A549 (cell line): ENCODE measurements around the gene PLEKHG4B. TPM values are rescaled to one million over a fixed set of nuclear protein-coding genes. Genes with fewer than 3 reads are reported as not detected.
"Not testable (repeated sequence)": the region's sequence is repeated elsewhere in the genome, so short reads cannot be mapped to it uniquely, and the experiment has no call there.

Experiments
- ATAC-seq, 2 experiments: fragments of 200-7000 bp in 1 of 2; fragments of >200 bp in 1 of 2; cut with Nextera tagmentation in 1 of 2; cut with Tn5 transposase in 1 of 2; 3 replicates each; pipeline versions ENCODE4 v1.8.0 to v1.9.1; 2018 to 2020; ENCODE audit warnings: mild to moderate bottlenecking in 1 of 2, moderate library complexity in 1 of 2
- CTCF ChIA-PET: fragments of 300-600 bp; sonication (Branson Sonifier 250); formaldehyde crosslinking; extraction: SDS; loops from one replicate; lab custom pipeline; 2021; ENCODE audit warnings: antibody characterized with exemption, inconsistent platforms; lab: Yijun Ruan, JAX
- POLR2A ChIA-PET: fragments of 350-600 bp; formaldehyde crosslinking; extraction: SDS; loops from one replicate; lab custom pipeline; 2021; ENCODE audit warnings: antibody characterized with exemption, inconsistent platforms; lab: Yijun Ruan, JAX
- DNase-seq, 2 experiments: peaks; one replicate each; pipeline versions ENCODE4 v3.0.0 to v3.0.0-alpha.2; 2011 to 2016; ENCODE audit warnings: low read depth in 1 of 2, low spot score in 1 of 2
- FAIRE-seq: peaks from 2 replicates; lab custom pipeline; 2011; peaks lifted over from hg19 to GRCh38; lab: Jason Lieb, UNC
- H3K27ac ChIP-seq, 2 experiments: fragments of >200 bp; sonication (Bioruptor Twin); formaldehyde crosslinking; 3 replicates each; pipeline ENCODE4 v1.5.1; 2016 to 2017
- H3K4me1 ChIP-seq: fragments of >200 bp; sonication (Bioruptor Twin); formaldehyde crosslinking; 3 replicates; pipeline ENCODE4 v1.6.1; 2016
- H3K4me2 ChIP-seq: fragments of >200 bp; sonication (Bioruptor Twin); formaldehyde crosslinking; 3 replicates; pipeline ENCODE4 v1.6.1; 2016
- H3K4me3 ChIP-seq: fragments of >200 bp; sonication (Bioruptor Twin); formaldehyde crosslinking; 3 replicates; pipeline ENCODE4 v1.5.1; 2016
- H3K9me3 ChIP-seq: fragments of >200 bp; sonication (Bioruptor Twin); formaldehyde crosslinking; 3 replicates; pipeline ENCODE4 v1.6.1; 2016
- BCL3 ChIP-seq: fragments of >200 bp; sonication (Bioruptor Twin); formaldehyde crosslinking; IDR thresholded peaks from 3 replicates; pipeline ENCODE4 v1.6.1; 2016
- BHLHE40 ChIP-seq: IDR thresholded peaks from 2 replicates; pipeline ENCODE4 v1.6.1; 2012; ENCODE audit warnings: low read depth, low read length, inconsistent platforms
- CTCF ChIP-seq: fragments of >200 bp; sonication (Bioruptor Twin); formaldehyde crosslinking; IDR thresholded peaks from 3 replicates; pipeline ENCODE4 v1.5.1; 2016
- EHMT2 ChIP-seq: fragments of 200-600 bp; sonication (generic); IDR thresholded peaks from 2 replicates; pipeline ENCODE4 v1.6.1; 2016; ENCODE audit warnings: antibody characterized with exemption, low read depth, mild to moderate bottlenecking, moderate library complexity
- HOXA7 ChIP-seq: fragments of 250-450 bp; sonication (Bioruptor Pico); IDR thresholded peaks from 2 replicates; pipeline ENCODE4 v1.5.0; 2020; ENCODE audit warnings: mild to moderate bottlenecking, moderate library complexity
- HOXB13 ChIP-seq: fragments of 250-450 bp; sonication (Bioruptor Pico); IDR thresholded peaks from 2 replicates; pipeline ENCODE4 v1.5.0; 2020; ENCODE audit warnings: low read depth, mild to moderate bottlenecking, moderate library complexity
- JUNB ChIP-seq: fragments of >200 bp; sonication (Bioruptor Twin); formaldehyde crosslinking; IDR thresholded peaks from 2 replicates; pipeline ENCODE4 v1.6.1; 2016
- KDM5A ChIP-seq: fragments of 200-600 bp; sonication (generic); IDR thresholded peaks from 2 replicates; pipeline ENCODE4 v1.6.1; 2016; ENCODE audit warnings: antibody characterized with exemption, mild to moderate bottlenecking
- MYC ChIP-seq: IDR thresholded peaks from 2 replicates; pipeline ENCODE4 v1.6.1; 2012; ENCODE audit warnings: mild to moderate bottlenecking, inconsistent platforms, low read length, improper control_type of control experiment, borderline replicate concordance
- NFE2L2 ChIP-seq: fragments of 150-350 bp; conservative IDR thresholded peaks from 2 replicates; pipeline ENCODE4 v1.6.1; 2014; ENCODE audit warnings: low read length
- PBX3 ChIP-seq: IDR thresholded peaks from 2 replicates; pipeline ENCODE4 v1.6.1; 2012
- RARB ChIP-seq: fragments of 250-450 bp; sonication (Bioruptor Pico); IDR thresholded peaks from 2 replicates; pipeline ENCODE4 v1.8.0; 2021; ENCODE audit warnings: mild to moderate bottlenecking, moderate library complexity
- TFCP2L1 ChIP-seq: fragments of 250-450 bp; sonication (Bioruptor Pico); IDR thresholded peaks from 2 replicates; pipeline ENCODE4 v1.5.0; 2021; ENCODE audit warnings: mild to moderate bottlenecking
- ZSCAN20 ChIP-seq: fragments of 250-450 bp; sonication (Bioruptor Pico); IDR thresholded peaks from 2 replicates; pipeline ENCODE4 v1.8.0; 2022; ENCODE audit warnings: mild to moderate bottlenecking, moderate library complexity
- WGBS: methylation state at CpG from one replicate; pipeline ENCODE4 v1.1.6; 2017; ENCODE audit errors: missing lambda C conversion rate; 5-methylcytosine and 5-hydroxymethylcytosine counted together
- polyA plus RNA-seq, 4 experiments: library from polyadenylated mRNA; depleted of rRNA in 3 of 4; stranded (reverse); fragments of >200 nt; fragmentation: RNase III in 1 of 4; extraction: RNeasy Plus Mini Kit Qiagen cat#74134 plus additional on column Dnase treatment in 1 of 4; gene quantifications; 2 replicates in 3 of 4; 3 replicates in 1 of 4; pipeline ENCODE4 v1.2.3, GENCODE V29; 2011 to 2017
- TF ChIP-seq, protein P1 (sequence below): fragments of 200-600 bp; sonication (generic); IDR thresholded peaks from 2 replicates; pipeline ENCODE4 v1.6.1; 2016; ENCODE audit warnings: antibody characterized with exemption, mild to moderate bottlenecking, moderate library complexity

Gene PLEKHG4B
- polyA plus RNA-seq, 2 of the 4 experiments (the other 2 are of a cell fraction): 0.57 to 0.59 TPM

- no peak for FAIRE-seq
- H3K4me1 ChIP-seq: no peaks in the 10 kb centered on the region
- ChIA-PET POLR2A (no interaction called here), CTCF (interaction anchor here (1.0 kb wide), 1 partner anchor 84 kb away, joined by 3 read pairs; no protein-coding TSS in a partner anchor)
- no peak overlapping the region for H3K4me3 ChIP-seq
- DNase-seq: no peak
- H3K27ac ChIP-seq: no peak overlapping the region
- H3K9me3 ChIP-seq: no peaks in the 10 kb centered on the region
- TF ChIP-seq TFCP2L1 (CRISPR knock-in tag): no peak
- ATAC-seq: no peak
- no peak overlapping the region for H3K4me2 ChIP-seq
- 94% methylated on average over 3 of the region's 3 CpGs for WGBS
Measured at GRCh38 chr5:228886-229285, 136.9 kb downstream of the PLEKHG4B start.

DNA sequence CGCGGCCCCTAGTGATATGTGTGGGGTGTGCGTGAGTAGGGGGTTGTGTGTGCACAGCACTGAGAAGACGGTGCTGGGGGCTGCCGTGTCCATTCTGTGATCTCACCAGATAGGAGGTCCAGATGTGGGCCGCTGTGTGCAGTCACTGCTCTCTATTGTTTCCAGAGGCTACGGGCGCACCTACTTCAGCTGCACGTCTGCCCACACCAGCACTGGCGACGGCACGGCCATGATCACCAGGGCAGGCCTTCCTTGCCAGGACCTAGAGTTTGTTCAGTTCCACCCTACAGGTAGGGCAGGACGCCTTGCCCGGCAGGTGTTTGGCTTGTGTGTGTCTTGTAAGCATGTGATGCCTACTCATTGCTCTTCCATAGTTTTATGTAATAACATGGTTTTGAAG is 138.7 kb downstream of the PLEKHG4B start:
- no peaks in the 10 kb centered on the region for H3K4me1 ChIP-seq
- DNase-seq: no peak
- H3K27ac ChIP-seq: no peak overlapping the region
- no peaks in the 10 kb centered on the region for H3K9me3 ChIP-seq
- no peak overlapping the region for H3K4me2 ChIP-seq
- no peak overlapping the region for H3K4me3 ChIP-seq
- TF ChIP-seq JUNB (no peak), HOXB13 (CRISPR knock-in tag) (no peak), EHMT2 (no peak), NFE2L2 (no peak), ZSCAN20 (CRISPR knock-in tag) (no peak), RARB (CRISPR knock-in tag) (no peak), HOXA7 (CRISPR knock-in tag) (no peak), KDM5A (no peak), BHLHE40 (no peak), MYC (no peak), CTCF (no peak)
- TF ChIP-seq, protein P1, sequence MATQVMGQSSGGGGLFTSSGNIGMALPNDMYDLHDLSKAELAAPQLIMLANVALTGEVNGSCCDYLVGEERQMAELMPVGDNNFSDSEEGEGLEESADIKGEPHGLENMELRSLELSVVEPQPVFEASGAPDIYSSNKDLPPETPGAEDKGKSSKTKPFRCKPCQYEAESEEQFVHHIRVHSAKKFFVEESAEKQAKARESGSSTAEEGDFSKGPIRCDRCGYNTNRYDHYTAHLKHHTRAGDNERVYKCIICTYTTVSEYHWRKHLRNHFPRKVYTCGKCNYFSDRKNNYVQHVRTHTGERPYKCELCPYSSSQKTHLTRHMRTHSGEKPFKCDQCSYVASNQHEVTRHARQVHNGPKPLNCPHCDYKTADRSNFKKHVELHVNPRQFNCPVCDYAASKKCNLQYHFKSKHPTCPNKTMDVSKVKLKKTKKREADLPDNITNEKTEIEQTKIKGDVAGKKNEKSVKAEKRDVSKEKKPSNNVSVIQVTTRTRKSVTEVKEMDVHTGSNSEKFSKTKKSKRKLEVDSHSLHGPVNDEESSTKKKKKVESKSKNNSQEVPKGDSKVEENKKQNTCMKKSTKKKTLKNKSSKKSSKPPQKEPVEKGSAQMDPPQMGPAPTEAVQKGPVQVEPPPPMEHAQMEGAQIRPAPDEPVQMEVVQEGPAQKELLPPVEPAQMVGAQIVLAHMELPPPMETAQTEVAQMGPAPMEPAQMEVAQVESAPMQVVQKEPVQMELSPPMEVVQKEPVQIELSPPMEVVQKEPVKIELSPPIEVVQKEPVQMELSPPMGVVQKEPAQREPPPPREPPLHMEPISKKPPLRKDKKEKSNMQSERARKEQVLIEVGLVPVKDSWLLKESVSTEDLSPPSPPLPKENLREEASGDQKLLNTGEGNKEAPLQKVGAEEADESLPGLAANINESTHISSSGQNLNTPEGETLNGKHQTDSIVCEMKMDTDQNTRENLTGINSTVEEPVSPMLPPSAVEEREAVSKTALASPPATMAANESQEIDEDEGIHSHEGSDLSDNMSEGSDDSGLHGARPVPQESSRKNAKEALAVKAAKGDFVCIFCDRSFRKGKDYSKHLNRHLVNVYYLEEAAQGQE: no peak
- no peak for FAIRE-seq
- CTCF ChIA-PET: interaction anchor here (1.1 kb wide), 1 partner anchor 39 kb away, joined by 3 read pairs; the partner anchor contains the start of gene LRRC14B
- 98% methylated on average over 14 of the region's 14 CpGs for WGBS
- no peak for ATAC-seq
- POLR2A ChIA-PET: no interaction called here

GRCh38 chr5:231661-232060 is 139.7 kb downstream of the PLEKHG4B start:
- Histone ChIP-seq H3K9me3 (no peaks in the 10 kb centered on the region), H3K27ac (no peak overlapping the region), H3K4me1 (no peaks in the 10 kb centered on the region), H3K4me2 (no peak overlapping the region), H3K4me3 (no peak overlapping the region)
- ChIA-PET CTCF (no interaction called here), POLR2A (no interaction called here)
- ATAC-seq (no peak), FAIRE-seq (no peak), DNase-seq (no peak)
- WGBS: 90% methylated on average over 13 of the region's 13 CpGs
- TF ChIP-seq BCL3: no peak
- no peak for TF ChIP-seq PBX3

- FAIRE-seq, H3K4me2 ChIP-seq, H3K9me3 ChIP-seq, POLR2A ChIA-PET, ATAC-seq, H3K4me3 ChIP-seq, DNase-seq, H3K27ac ChIP-seq, H3K4me1 ChIP-seq: not testable (repeated sequence)
- CTCF ChIA-PET: interaction anchor here (0.6 kb wide), 1 partner anchor 17 kb away, joined by 3 read pairs; no protein-coding TSS in a partner anchor
- WGBS: 94% methylated on average over 20 of the region's 20 CpGs
Measured at GRCh38 chr5:233426-233825, 141.5 kb downstream of the PLEKHG4B start.
